CMK (cell line): ENCODE results near the gene LPAR1.

Source experiments
- DNase-seq: peaks from one replicate; pipeline ENCODE4 v3.0.0-alpha.2; 2010; ENCODE audit warnings: low read depth

LPAR1 gene

DNA sequence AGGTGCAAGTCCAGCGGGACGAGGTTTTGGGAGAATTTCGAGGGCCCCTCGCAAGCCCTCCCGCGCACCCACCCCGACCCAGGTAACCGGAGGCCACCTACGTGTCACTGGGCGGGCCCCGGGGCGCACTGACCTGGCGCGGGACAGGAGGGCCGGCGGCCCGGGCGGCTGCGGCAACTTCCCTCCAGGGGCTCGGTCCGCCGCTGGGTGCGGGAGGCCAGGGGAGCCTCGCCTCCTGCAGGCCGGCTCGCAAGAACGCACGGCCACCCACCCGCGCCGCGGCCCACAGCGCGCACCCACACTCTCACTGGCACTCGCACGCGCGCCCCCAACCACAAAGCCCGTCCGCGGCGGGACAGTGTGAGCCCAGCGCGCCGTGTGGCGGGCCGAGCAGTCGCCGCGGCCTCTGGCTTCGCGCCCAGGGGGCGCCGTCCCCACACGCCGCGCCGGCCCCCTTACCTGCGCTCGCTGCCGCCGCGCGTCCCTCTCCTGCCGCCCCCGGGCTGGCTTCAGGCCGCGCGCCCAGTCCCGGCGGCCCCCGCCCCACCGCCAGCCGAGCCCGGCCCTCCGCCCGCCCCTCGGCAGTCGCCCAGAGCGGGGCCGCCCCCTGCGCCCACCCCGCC, 451 bp downstream of the LPAR1 start:
- DNase-seq = no peak

DNA sequence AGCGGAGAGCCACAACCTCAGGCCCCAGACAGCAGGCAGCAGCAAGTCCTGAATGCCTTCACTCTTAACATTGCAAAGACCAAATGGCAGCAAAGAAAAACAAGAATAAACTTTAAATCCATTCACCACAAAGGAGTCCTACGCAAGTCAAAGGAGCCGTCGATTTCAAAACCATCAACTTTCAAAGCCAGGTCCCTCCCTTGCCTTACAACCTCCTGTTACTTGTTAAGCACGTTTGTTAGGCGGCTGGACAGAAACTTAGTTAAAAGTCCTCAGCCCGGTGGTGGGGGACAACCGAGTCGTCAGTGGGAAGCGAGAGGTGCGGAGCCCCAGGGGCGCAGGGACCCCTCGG, 938 bp downstream of the LPAR1 start:
- no peak for DNase-seq

DNA sequence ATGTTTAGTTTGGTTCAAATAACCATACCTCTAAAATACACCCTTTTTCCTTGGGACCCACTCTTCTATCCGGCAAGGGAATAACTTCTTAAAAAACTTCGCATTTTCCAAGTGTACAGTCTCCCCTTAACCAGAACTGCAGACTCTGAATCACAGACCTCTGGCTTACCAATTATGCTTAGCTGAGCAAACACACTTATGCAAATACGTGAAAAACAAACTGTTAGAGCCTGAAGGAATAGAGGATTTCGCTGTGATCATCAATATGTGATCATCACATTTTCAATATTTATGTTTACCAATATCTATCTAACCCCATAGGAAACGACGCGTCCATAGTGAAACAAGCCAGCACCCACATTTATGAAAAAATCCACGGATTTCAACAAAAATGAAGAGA, 1.3 kb downstream of the LPAR1 start:
- no peak for DNase-seq

DNA sequence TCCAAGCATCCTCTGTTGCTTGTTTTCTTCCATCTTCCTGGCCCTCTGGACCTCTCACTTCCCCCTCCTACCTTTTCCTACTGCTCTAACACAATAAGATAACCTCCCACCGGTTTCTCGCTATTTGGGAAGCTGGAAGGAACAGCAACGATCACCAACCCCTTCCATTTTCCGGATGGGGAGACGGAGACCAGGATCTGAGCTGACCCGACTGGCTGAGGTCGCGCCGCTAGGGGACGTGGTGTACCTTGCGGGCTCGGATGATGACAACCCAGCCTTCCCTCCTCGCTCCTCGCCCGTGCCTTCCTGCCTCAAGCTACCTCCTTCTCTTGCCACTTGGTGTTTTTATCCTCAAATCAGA, 1.9 kb downstream of the LPAR1 start:
- DNase-seq = no peak

DNA sequence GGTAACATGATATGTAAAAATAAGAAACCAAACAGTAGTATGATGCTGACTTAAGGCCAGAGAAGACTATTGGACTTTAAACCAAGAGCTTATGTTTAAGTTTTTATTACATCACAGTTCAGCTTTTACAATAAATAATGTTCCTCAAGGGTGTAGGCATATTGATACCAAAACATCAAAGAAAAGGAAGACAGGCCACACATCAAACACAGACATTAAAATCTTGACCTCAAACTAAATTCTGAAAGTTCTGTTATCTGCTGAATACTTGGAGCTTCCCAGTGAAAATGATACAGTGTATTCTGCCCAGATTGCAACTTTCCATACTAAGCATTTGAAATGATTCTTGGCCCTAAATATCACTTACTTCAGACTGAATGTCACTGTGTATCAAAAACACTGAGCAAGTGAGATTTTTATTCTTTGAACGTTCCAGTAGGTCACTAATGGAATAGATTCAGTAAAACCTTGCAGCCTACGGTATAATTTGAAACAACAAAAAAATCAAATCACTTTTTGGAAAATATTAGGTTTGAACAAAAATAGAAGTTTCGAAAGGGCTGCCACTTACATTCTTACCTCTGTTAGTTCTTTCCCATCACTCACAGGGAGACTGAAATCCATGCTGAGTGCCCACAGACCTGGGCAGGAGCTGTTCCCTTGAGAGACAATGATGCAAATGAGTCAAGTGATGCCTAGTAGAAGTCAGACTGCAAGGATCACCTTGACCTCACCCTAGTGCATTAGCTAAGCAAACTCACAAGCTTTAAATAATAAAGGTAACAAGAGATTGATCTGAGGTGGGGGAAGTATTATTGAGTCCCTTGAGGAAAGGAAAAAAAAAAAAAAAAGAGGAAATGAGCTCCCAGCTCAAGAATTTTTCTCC, 2.5 kb downstream of the LPAR1 start:
- DNase-seq = no peak

DNA sequence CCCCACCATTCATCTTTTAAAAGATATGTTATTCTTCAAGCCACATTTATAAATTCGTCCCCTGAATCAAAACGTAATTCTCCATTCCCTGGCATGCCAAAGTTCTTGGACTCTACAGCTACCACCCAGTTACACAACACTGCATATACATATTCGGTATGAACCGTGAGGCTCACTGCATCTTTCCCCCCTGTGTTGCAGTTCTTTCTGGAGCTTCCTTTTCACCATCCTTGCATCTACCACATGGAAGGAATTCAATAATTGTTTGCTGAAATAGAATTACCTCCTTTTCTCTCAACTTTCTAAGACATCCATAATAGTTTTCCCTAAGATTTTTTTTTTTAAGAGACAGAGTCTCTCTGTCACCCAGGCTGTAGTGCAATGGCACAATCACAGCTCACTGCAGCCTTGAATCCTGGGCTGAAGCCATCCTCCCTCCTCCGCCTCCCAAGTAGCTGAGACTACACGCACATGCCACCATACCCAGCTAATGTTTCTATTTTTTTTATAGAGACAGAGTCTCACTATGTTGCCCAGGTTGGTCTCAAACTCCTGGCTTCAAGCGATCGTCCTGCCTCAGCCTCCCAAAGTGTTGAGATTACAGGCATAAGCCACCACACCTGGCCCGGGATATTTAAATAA, 3.3 kb downstream of the LPAR1 start:
- no peak for DNase-seq

DNA sequence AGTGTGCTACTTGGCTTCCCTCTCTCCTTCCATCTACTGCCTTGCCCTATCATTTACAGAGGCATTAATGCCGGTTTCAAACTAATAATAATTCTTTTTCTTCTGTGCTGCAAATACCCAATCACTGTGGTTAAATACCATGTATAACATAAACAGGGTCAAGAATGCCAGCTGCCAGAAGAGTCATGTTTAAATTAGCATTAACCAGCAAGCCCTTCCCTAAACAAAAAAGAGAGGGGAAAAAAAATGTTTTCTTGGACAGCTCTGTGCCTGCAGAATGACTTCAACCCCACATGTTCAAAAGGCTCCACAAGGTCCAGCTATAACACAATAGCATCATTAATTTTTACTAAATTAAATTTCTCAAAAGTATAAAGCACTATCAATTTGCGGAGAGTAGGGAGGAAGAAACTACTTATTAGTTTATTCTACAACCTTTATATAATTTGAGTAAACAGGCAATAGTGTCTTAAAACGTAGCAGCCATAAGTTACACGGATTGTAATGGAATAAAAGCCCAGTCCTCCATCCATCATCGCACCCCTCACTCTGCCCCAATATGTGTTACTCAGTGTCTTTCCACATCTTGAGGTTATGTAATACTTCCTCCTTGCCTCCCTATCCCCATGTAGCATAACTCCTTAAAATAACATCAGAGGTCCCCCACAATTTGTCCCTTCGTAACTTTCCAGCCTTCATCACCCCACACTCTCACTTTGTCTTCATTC, 3.9 kb downstream of the LPAR1 start:
- no peak for DNase-seq

DNA sequence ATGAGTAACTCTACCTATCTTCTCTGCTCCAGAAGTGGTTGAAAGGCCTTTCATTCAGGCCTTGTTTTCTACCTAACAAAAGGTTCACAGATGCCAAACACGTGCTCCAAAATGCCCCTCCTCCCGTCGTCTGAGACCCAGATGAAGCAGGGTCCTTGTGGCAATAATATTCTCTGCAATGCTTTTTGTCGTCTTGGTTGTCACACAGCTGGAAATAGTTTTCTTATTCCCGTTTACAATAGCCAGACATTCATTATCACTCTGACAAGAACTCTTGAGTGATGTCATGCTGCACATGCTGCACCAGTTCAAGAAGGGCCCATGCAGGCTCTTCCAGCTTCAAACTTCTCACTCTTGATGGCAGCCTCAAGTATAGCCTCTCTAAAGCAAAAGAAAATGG, 7.8 kb downstream of the LPAR1 start:
- no peak for DNase-seq

DNA sequence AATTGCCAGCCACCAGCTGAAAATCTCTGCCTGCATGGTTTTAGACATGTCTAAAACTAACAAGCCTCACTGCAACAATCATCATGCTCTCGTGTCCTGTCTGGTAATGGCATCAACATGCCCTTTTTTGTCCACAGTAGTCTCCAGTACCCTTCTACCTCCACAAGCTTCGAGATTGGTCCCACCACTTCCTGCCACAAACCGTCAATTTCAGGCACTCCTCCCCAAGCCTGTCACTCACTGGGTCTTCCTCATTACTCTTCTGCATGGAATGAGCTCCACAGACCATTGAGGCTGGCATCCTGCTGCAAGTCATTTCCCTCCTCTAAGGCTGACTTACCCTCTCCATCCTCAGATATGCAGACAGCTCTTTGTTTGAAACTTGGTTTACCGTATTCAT, 9.0 kb downstream of the LPAR1 start:
- DNase-seq = peak; percentile 40

DNA sequence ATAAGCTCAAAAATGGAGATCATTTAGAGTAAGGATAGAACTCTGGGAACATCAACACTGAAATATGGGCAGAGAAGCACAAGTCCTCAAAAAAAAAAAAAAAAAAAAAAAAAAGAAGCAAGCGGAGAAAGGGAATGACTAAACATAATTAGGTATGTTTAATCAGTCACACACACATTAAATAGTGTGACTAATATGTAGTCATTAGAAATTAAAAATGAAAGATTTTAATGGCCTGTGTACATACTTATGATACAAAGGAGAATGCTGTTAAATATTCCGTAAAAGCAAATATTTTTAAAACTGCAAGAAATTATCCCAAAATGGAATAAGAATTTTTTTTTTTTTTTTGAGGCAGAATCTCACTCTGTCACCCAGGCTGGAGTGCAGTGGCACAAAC, 10.5 kb downstream of the LPAR1 start:
- no peak for DNase-seq

DNA sequence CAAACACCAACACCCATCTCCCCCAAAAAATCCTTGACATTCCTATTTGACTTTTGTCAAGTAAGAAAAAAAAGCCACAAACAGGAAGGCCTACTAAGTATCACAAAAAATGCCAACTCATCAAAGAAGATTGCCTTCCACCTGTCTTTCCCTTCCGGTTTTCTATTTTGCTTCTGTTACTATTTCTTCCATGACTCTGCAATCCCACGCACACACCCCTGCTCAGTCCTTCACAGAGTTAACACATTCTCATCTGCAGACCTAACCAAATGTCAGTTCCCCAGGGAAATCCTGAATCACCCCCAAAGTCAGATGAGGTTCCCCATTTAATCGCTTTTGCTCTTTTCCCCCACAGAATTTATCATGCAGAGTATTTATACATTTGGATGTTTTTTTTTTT, 15.1 kb downstream of the LPAR1 start:
- no peak for DNase-seq

DNA sequence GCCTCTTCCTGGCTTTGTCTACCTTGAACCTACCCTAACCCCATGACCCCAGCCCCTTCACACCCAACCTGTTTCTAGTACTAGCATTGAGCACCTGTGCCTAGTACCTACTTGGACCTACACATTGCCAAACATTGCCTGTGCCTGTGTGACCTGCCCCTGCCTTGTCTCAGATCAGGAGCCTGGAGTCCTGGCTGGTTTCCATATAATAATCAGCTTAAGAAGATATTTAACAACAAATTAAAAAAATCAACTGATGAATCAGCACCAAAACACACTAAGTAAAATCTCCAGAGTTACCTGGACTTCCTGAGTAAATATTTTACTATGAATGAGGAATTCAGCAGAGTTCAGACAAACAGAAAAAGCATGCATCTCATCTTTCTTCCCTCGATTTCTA, 17.7 kb downstream of the LPAR1 start:
- DNase-seq = no peak

DNA sequence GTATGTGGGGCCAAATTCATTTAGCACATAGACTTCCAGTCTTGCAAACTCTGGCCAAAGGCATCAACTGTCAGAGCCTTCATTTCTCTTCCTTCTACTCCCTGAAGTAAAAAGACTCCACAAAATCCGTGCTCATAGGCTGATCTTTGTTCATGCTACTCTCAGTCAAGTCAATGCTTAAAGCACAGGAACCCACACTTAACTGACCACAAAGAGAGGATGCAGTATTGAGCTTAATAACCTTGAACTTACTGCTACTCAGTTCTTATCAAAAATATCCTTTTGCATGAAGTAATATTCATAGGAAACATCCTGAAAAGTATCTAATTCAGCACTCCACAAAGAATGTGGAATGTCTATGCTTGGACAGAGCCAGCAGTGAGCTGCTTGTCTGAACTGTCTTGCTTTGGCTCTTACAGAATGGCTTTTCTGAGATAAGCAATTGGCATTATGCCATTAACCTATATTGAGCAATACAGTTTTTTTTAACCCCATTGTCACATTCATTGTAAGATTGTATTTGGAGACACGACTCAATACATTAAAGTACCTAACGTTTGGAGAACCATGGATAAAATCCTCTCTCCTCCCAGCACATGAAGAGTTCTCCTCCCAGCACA, 21.7 kb downstream of the LPAR1 start:
- DNase-seq = no peak

DNA sequence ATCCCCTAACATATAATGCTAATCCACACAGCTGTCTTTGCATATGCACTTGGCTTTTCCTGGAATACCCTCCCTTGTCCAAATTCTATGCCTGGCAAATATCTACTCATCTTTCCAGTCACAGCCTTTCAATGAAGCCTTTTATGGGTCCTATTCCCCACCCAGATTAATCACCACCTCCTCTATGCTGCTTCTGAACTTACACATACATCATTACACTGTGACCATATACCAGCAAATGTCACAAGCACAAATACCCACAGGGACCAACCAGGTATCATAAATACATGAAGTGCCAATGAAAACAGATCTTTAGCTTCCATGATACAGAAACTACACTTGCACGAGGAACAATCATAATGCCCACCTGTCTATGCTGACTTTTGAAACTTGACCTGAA, 22.3 kb downstream of the LPAR1 start:
- DNase-seq = no peak

DNA sequence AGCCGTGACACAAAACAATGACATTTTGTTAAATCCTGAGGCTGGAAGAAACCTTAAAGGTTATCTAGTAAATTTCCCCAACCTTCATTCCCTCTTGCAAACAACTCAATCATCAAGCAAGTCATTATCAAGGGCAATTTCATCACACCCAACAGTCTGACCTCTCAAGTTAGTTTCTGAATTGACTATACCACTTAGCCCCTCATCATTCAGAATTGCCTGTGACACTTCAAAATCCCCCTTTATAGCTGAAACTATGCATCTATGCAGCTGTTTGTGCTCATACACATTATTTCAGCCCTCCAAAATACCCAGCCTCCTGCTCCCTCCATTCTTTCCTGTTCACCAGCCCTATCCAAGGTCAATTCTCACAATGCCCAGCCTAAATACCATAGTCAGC, 24.6 kb downstream of the LPAR1 start:
- DNase-seq = no peak

DNA sequence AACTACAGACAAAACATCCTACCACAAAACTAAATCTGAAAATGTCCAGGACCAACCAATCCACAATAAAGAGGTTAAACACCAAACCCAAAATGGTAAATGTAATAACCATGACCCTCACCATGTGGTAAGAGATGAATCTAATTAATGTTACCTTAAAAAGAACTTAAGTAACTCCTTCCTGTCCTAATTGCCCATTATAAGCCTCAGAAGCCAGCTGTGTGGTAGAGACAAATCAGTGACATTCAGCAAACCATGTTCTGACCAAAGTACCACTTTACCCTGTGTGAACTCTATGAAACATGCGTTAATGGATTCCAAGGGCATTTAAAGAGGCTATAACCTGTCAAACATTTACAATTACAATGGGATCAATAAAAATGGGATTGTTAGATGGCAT, 25.0 kb downstream of the LPAR1 start:
- DNase-seq = no peak

DNA sequence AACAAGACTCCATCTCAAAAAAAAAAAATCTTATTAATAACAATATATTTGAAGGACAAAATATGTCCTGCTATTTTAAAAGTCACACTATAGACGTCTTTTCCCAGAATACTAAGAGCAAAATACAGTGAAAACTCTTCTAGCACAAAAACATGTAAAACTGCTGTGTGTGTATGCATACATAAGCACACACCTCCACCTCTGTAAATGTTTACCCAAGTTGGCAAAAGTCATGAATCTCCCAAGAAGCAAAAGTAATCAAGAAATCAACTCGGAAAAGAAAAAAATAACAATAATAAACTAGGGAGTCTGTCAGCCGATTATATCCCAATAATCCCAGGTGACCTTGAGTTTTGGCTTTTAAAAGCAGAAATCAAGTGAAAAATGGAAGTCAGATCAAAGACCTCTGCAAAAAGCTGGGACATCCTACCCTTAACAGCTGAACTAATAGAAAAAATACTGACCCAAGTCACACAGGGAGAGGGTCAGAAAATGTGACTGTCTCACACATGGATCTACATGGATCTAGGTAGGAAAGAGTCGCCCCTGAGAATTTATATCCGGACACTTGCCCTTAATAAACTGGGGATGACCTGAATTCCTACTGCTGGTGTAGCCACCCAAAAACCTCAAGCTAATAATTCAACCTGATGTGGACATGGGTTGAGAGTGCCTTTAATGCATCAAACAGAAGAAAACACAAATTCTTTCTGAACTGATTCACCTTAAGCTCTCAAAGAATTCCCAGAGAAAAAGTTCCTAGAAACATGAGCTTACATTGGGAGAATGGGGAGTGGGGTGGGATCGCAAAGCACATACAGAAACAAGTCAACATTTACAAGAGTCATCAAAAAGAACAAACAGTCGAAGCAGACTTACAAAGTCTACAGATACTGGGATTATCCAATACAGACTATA, 29.9 kb downstream of the LPAR1 start:
- no peak for DNase-seq

DNA sequence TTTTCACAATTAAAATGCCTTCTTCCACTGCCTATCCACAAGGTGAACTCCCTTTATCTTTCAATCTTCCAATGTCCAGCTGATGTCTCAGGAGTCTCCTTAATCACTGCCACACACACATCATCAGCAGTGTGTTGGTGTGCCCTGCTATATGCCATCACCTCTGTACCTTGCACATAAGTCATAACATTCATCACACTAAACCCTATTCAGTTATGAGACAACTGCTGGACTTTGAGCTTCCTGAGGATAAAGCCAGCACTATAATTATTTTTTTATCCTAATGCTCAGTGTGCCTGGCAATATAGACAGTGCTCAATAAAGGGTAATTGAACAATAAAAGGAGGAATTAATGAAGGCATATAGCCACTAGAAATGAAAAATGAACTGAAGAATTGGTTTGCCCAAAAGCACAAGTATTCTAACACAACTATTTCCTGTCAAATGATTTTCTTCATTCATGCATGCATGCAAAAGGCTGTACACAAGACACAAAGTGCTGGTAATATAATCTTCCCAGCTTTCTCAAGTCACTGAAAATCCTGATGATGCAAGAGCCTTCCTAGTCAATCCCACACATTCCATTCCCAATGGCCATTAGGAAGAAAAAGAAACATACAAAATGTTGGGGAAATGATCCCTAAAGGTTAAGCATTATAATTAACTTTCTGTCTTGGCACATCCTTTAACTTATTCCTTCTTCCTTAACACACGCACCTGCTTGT, 32.4 kb downstream of the LPAR1 start:
- no peak for DNase-seq

DNA sequence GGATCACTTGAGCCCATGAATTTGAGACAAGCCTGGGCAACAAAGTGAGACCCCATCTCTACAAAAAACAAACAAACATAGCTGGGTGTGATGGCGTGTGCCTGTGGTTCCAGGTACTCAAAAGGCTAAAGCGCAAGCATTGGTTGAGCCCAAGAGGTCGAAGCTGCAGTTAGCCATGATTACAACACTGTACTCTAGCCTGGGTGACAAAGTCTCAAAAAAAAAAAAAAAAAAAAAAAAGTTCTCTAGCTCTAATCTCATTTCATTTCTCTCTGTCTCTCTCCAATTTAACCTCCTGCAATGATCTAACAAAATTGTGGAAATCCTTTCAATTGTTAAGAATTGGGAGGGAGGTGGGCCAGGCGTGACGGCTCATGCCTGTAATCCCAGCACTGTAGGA, 33.3 kb downstream of the LPAR1 start:
- DNase-seq = no peak

DNA sequence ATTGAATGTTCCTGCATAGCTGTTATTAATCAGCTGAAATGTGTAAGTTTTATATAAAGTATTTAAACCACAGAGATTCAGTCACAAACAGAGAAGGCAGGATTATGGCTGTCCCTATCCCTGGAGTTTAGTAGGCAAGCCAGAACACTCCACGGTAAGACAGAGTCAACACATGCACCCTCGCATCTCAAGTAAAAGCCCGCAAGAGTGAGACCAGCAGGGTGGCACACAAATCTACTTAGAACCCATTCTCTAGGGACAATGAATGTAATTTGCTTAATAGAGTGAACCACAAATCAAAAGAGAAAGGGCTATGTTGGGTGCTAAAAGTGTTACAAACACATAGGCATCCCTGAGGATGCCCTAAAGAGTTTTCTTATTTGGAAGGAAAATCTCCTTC, 35.1 kb downstream of the LPAR1 start:
- no peak for DNase-seq

DNA sequence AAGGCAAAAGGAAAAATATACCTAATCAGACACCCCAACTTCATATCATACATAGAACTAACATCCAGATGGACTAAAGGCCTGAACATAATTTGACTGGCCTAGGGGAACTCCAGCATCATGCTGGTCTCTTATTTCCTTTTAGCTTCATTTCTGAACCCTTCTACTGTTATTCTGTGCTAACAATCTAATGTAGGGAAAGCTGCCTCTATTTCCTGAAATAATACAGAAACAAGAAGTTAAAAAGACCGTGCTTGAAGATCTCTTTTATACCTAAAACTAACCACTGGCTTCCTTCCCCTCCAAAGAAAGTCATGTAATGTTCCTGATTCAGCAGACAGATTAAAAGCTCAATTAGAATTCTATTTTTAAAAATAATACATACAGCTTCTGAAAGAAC, 36.7 kb downstream of the LPAR1 start:
- no peak for DNase-seq
